Embryonic facial prominence (tissue), 1 donor: ENCODE results near the gene ACSS2.

Source experiments
- DNase-seq: peaks from one replicate; pipeline ENCODE4 v3.0.0-alpha.2; 2016; ENCODE audit errors: extremely low spot score

The ACSS2 gene, protein sequence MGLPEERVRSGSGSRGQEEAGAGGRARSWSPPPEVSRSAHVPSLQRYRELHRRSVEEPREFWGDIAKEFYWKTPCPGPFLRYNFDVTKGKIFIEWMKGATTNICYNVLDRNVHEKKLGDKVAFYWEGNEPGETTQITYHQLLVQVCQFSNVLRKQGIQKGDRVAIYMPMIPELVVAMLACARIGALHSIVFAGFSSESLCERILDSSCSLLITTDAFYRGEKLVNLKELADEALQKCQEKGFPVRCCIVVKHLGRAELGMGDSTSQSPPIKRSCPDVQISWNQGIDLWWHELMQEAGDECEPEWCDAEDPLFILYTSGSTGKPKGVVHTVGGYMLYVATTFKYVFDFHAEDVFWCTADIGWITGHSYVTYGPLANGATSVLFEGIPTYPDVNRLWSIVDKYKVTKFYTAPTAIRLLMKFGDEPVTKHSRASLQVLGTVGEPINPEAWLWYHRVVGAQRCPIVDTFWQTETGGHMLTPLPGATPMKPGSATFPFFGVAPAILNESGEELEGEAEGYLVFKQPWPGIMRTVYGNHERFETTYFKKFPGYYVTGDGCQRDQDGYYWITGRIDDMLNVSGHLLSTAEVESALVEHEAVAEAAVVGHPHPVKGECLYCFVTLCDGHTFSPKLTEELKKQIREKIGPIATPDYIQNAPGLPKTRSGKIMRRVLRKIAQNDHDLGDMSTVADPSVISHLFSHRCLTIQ

GRCh38 chr20:34876406-34877282 is at the start of gene ACSS2:
Gene ACSS2, plus strand, starts transcription at chr20:34876612. Its CDS starts 34 bp downstream, at chr20:34876646.
- DNase-seq, result no peak

DNA sequence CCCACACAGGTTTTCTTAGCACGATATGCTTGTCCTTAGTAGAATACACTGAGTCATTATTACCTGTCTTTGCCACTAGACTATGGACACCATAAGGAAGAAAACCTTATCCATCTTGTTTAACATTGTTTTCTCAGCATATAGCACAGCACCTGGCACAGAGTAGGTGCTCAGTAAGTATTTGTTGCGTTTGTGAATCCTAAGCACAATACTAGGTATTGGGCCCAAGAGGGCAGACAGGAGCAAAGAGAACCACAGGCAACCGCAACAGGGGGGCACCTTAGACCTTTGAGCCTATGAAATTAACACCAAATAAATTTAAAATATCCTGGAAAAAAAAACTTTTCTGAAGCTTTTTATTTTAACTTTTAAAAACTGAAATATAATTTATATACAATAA is 47.2 kb upstream of the ACSS2 start:
- no peak for DNase-seq

GRCh38 chr20:34831936-34832335 is 44.5 kb upstream of the ACSS2 start:
- DNase-seq, result no peak

DNA sequence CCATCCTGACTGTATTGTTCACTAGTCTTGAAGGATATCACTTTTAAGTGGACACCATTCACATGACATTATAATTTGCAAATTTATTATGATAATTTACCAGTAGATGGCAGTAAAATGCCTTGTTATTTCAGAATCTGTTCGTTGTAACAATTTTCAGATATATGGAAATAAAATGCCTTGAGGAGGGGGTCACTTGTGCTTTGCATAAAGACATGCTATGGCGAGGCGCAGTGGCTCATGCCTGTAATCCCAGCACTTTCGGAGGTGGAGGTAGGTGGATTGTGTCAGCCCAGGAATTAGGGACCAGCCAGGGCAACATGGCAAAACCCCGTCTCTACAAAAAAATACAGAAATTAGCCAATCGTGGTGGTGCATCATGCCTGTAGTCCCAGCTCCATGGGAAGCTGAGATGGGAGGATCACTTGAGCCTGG is 41.9 kb upstream of the ACSS2 start:
- DNase-seq, result peak; percentile 23

DNA sequence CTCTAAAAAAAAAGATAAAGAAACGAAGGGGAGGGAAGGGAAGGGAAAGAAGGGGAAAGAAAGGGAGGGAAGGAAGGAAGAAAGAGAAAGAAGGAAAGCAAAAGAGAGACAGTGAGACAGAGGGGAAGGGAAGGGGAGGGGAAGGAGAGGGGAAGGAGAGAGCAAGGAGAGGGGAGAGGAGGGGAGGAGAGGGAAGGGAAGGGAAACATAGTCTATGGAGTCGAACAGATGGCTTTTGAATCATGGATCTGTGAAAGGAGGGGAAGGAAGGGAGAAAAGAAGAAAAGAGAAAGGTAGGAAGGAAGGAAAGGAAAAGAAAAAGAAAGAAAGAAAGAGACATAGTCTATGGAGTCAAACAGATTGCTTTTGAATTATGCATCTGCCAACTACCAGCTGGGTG is 34.3 kb upstream of the ACSS2 start:
- DNase-seq, result no peak

- no peak for DNase-seq
These were observed 33.0 kb upstream of the ACSS2 start for GRCh38 chr20:34843421-34843820.

DNA sequence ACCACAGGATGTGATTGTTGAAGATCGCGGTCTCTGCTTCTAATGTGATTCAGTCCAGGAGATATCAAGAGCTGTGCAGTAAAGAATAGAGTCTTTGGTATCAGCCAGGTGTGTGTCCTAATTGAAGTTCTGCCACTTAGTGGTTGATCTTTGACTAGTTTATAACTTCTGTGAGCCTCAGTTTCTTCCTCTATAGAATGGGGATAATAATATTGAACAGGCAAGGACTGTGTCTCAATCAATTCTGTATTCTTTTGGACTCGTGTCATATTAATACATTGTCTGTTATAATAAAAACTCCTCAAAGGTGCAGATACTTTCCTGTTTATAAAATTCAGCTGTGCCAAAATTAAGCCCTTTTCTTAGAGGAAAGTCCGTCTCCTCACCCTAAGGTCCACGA is 27.8 kb upstream of the ACSS2 start:
- no peak for DNase-seq

GRCh38 chr20:34849778-34850177 is 26.6 kb upstream of the ACSS2 start:
- DNase-seq, result no peak

- no peak for DNase-seq
These were observed 25.4 kb upstream of the ACSS2 start for GRCh38 chr20:34850969-34851368.

DNA sequence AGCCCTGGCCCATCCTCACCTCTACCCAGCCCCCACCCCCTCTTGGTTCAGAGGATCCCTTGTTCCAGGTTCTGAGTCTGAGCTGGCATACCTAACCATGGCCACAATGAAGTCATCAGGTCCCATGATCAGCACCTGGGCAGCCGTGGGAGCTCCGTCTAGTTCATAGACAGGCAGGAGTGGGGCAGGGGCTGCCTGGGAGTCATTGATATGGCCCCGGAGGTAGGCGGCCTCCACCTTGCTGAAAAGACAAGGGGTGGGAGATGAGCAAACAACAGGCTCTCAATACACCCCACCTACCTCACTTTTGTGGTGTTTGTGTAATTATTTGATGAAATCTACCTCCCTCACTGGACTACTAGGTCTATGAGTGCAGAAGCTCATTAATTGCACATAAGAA is 24.1 kb upstream of the ACSS2 start:
- no peak for DNase-seq

GRCh38 chr20:34859367-34859766 is 17.0 kb upstream of the ACSS2 start:
- DNase-seq, result no peak

GRCh38 chr20:34859826-34860545 is 16.4 kb upstream of the ACSS2 start:
- no peak for DNase-seq

DNA sequence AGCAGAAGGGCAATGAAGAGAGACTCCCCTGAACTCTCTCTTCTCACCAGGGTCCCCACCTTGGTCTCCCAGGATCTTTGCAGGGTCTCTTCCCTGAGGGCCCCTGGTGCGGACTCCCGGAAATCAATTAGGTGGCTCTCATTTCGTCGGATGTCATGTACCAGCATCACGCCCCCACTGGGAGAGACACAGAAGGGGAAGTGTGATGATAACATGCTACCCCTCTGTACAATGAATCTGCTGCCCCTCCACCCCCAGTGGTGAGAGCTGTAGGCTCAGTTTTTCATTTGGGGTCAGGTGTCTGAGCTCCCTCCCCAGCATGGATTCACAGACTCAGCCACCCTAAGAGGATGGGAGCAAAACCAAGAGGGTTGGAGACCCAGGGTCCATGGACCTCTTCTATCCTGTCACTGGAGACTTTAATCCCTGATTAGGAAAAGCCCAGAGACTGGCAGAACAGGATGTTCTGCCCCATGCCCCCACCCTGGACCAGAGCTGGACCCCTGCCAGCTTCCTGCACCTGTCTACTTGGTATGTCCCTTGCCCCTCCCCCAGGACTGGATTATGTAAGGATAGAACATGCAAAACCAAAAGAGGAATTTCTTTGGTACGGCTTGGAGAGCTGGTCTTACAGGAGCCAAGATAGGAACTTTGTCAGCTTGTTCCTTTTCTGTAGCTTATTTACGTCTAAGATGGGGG is 14.9 kb upstream of the ACSS2 start:
- no peak for DNase-seq

DNA sequence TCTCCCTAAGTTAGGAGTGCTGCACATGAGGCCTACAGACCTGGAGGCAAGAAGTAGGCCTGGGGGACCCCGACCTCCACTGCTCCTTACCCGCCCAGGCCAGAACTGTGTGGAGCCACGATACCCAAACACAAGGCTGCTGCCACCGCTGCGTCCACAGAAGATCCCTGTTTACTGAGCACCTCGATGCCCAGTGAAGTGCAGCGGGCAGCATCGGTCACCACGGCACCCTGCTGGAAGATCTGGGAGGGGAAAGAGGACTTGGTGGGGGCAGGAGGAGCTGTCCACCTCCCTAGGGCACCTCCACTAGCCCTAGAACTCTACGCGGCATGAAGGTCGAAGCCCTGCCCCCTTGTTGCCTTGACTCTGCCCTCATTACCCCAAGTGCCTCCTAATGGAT is 13.7 kb upstream of the ACSS2 start:
- DNase-seq, result no peak

GRCh38 chr20:34863421-34863965 is 12.9 kb upstream of the ACSS2 start:
- DNase-seq, result no peak

GRCh38 chr20:34864216-34864615 is 12.2 kb upstream of the ACSS2 start:
- DNase-seq, result no peak

- DNase-seq, result no peak
These were observed 5.0 kb upstream of the ACSS2 start for GRCh38 chr20:34871320-34871926.

- DNase-seq, result no peak
These were observed 4.3 kb upstream of the ACSS2 start for GRCh38 chr20:34871966-34872621.

GRCh38 chr20:34872622-34873224 is 3.7 kb upstream of the ACSS2 start, which contains the start of gene GGT7:
Gene GGT7, minus strand, starts transcription at chr20:34872856. Its CDS starts 41 bp downstream, at chr20:34872815.
- no peak for DNase-seq
